Limb (tissue), 2 donors: ENCODE measurements around the gene DPY19L2.
"Not testable (repeated sequence)": the region's sequence is repeated elsewhere in the genome, so short reads cannot be mapped to it uniquely, and the experiment has no call there.

Source experiments
- DNase-seq, 2 donors: peaks; one replicate each; pipeline ENCODE4 v3.0.0-alpha.2; 2016; ENCODE audit errors: extremely low spot score in 2 of 2

DPY19L2 gene

DNA sequence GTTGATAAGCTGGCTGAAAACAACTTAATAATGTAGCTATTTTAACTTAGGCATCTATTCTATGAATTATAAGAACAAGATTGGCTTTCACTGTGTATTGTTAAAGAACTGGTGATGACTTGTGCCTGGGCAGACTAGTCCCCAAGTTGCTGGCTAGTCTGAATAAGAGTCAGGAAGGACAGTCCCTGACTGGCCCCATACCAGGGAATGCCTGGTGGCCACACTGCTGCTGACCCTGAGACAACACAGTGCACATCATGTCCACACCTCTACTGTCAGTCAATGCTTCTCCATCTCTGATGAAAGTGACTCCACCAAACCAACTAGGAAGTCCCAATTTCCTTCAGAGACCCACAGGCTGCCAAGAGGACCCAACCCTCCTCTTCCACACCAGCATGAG, 130.5 kb downstream of the DPY19L2 start:
- not testable (repeated sequence) for DNase-seq

DNA sequence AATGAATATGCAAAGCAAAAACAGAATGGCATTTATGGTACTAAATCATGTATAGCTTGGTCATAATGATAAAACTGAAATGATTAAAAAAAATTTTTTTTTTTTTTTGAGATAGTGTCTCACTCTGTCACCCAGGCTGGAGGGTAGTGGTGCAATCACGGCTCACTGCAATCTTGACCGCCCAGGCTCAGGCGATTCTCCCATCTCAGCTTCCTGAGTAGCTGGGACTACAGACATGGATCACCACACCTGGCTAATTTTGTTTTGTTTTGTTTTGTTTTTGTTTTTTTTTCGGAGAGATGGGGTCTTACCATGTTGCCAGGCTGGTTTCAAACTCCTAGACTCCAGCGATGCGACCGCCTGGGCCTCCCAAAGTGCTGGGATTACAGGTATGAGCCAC, 138.7 kb downstream of the DPY19L2 start:
- not testable (repeated sequence) for DNase-seq

DNA sequence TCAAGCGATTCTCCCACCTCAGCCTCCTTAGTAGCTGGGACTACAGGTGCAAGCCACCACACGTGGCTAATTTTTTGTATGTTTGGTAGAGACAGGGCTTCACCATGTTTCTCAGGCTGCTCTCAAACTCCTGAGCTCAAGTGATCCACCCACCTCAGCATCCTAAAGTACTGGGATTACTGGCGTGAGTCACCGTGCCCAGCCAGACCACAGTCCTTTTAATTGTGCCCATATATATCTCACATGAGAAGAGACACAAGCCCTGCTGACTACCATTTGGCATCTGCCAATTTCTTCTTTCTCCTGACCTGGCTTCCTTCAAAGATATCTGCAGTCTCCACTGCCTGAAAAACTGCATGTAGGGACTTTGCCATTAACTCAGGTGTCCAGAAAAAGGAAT, 142.5 kb downstream of the DPY19L2 start:
- DNase-seq = no peak

DNA sequence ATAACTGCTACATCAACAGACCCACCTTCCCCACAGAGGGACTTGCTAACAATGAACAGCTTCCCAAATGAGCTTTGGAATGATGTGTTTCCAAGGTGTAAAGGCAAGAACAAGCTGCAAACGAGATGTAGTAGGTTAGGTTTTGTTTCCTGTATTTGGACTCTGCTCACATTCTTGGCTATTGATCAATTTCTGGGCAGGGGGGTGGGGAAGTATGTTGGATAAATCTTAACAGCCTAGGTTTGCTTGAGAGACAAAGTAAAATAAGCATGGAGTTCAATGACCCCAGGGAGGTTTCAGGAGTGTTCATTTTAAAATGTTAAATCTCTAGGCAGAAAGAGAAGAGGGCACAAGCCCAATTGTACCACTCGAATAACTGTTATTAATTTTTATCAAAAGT, 146.6 kb downstream of the DPY19L2 start:
- DNase-seq = no peak
